Ovary (tissue), 3 donors: Measurements from ENCODE around the gene SLC48A1.

Experiments
- CTCF ChIP-seq, 3 donors: fragments of 450-650 bp in 2 of 3; fragments of 200-600 bp in 1 of 3; IDR thresholded peaks; one replicate each; pipeline versions ENCODE4 v1.5.1 to v1.8.0; 2016 to 2022; ENCODE audit warnings: antibody characterized with exemption in 3 of 3, mild to moderate bottlenecking in 1 of 3
- POLR2A ChIP-seq: fragments of 450-650 bp; IDR thresholded peaks from one replicate; pipeline ENCODE4 v1.6.1; 2017; ENCODE audit warnings: antibody characterized with exemption, mild to moderate bottlenecking, moderate library complexity
- donor health status: DM: no; HTN: no; CAD: no.

- no peak for TF ChIP-seq POLR2A
- no peak for TF ChIP-seq CTCF (IDR thresholded peaks at IDR 0.05)
Measured at GRCh38 chr12:47746073-47746472, 27.0 kb upstream of the SLC48A1 start.
